HEK293T (cell line): Measurements from ENCODE around the gene PEMT.

ENCODE experiments used
- CTCF ChIA-PET: fragments of 350-600 bp; formaldehyde crosslinking; extraction: SDS; loops from one replicate; lab custom pipeline; 2021; ENCODE audit warnings: antibody characterized with exemption, inconsistent platforms; lab: Yijun Ruan, JAX
- POLR2A ChIA-PET: fragments of 350-600 bp; formaldehyde crosslinking; extraction: SDS; loops from one replicate; lab custom pipeline; 2020; ENCODE audit warnings: antibody characterized with exemption, inconsistent platforms; lab: Yijun Ruan, JAX
- DNase-seq: peaks from one replicate; pipeline ENCODE4 v3.0.0; 2012; ENCODE audit warnings: mixed read lengths; ENCODE audit errors: extremely low spot score
- ARNT ChIP-seq: fragments of 450-650 bp; IDR thresholded peaks from 2 replicates; pipeline ENCODE4 v1.6.1; 2017; ENCODE audit warnings: mild to moderate bottlenecking
- BHLHE40 ChIP-seq: fragments of 450-650 bp; IDR thresholded peaks from 2 replicates; pipeline ENCODE4 v1.6.1; 2016; ENCODE audit warnings: mild to moderate bottlenecking, moderate library complexity, borderline replicate concordance
- CTBP1 ChIP-seq: fragments of 450-650 bp; IDR thresholded peaks from 2 replicates; pipeline ENCODE4 v1.6.1; 2016; ENCODE audit warnings: borderline replicate concordance
- ELF4 ChIP-seq: fragments of 450-650 bp; IDR thresholded peaks from 2 replicates; pipeline ENCODE4 v1.6.1; 2017; ENCODE audit warnings: antibody characterized with exemption
- FOXA1 ChIP-seq: fragments of 450-650 bp; IDR thresholded peaks from 2 replicates; pipeline ENCODE4 v1.6.1; 2016; ENCODE audit warnings: mild to moderate bottlenecking
- FOXK2 ChIP-seq: fragments of 450-650 bp; IDR thresholded peaks from 2 replicates; pipeline ENCODE4 v1.6.1; 2016; ENCODE audit warnings: mild to moderate bottlenecking
- FOXM1 ChIP-seq: fragments of 450-650 bp; IDR thresholded peaks from 2 replicates; pipeline ENCODE4 v1.6.1; 2017; ENCODE audit warnings: mild to moderate bottlenecking, borderline replicate concordance
- HDGF ChIP-seq: fragments of 450-650 bp; IDR thresholded peaks from 2 replicates; pipeline ENCODE4 v1.6.1; 2017; ENCODE audit warnings: antibody characterized with exemption, borderline replicate concordance
- L3MBTL2 ChIP-seq: fragments of 450-650 bp; conservative IDR thresholded peaks from 2 replicates; pipeline ENCODE4 v1.6.1; 2016; ENCODE audit warnings: mild to moderate bottlenecking
- LEF1 ChIP-seq: fragments of 450-650 bp; IDR thresholded peaks from 2 replicates; pipeline ENCODE4 v1.6.1; 2017; ENCODE audit warnings: mild to moderate bottlenecking, borderline replicate concordance
- NFRKB ChIP-seq: fragments of 450-650 bp; IDR thresholded peaks from 2 replicates; pipeline ENCODE4 v1.6.1; 2016; ENCODE audit warnings: mild to moderate bottlenecking, moderate library complexity
- PKNOX1 ChIP-seq: fragments of 450-650 bp; IDR thresholded peaks from 2 replicates; pipeline ENCODE4 v1.6.1; 2016
- SP1 ChIP-seq: fragments of 450-650 bp; IDR thresholded peaks from 2 replicates; pipeline ENCODE4 v1.6.1; 2017
- SUZ12 ChIP-seq: fragments of 450-650 bp; IDR thresholded peaks from 2 replicates; pipeline ENCODE4 v1.6.1; 2016; ENCODE audit warnings: mild to moderate bottlenecking
- TARDBP ChIP-seq: fragments of 450-650 bp; IDR thresholded peaks from 2 replicates; pipeline ENCODE4 v1.6.1; 2016
- ZNF384 ChIP-seq: fragments of 450-650 bp; IDR thresholded peaks from 2 replicates; pipeline ENCODE4 v1.6.1; 2016

PEMT gene

GRCh38 chr17:17599965-17600364 lies 8.5 kb upstream of the PEMT start:
- POLR2A ChIA-PET = no interaction called here
- TF ChIP-seq SP1 = no peak
- TF ChIP-seq FOXA1 = no peak
- no peak for TF ChIP-seq CTBP1
- no peak for TF ChIP-seq HDGF
- TF ChIP-seq ZNF384 = no peak
- TF ChIP-seq FOXK2 = no peak
- no peak for TF ChIP-seq LEF1
- TF ChIP-seq PKNOX1 = no peak
- no peak for TF ChIP-seq BHLHE40
- no peak for TF ChIP-seq FOXM1
- no peak for TF ChIP-seq ARNT
- no peak for TF ChIP-seq L3MBTL2
- no peak for TF ChIP-seq ELF4
- no peak for TF ChIP-seq NFRKB
- no peak for TF ChIP-seq SUZ12
- TF ChIP-seq TARDBP = no peak
- DNase-seq = no peak
- CTCF ChIA-PET = interaction anchor here (1.5 kb wide), 1 partner anchor 14 kb away, joined by 3 read pairs; no protein-coding TSS in a partner anchor

- no peak for DNase-seq
- POLR2A ChIA-PET = no interaction called here
- CTCF ChIA-PET = interaction anchor here (0.6 kb wide), 1 partner anchor 36 kb away, joined by 4 read pairs; no protein-coding TSS in a partner anchor
- TF ChIP-seq CTBP1 (no peak), ELF4 (no peak), ARNT (no peak), TARDBP (no peak), L3MBTL2 (no peak), FOXK2 (no peak), LEF1 (no peak), SUZ12 (no peak)
These were observed 6.5 kb upstream of the PEMT start for GRCh38 chr17:17598003-17598402.

- DNase-seq = no peak
- CTCF ChIA-PET = no interaction called here
- POLR2A ChIA-PET = interaction anchor here (1.6 kb wide), 1 partner anchor 26 kb away, joined by 4 read pairs; no protein-coding TSS in a partner anchor
- TF ChIP-seq ARNT (no peak), SP1 (no peak), ZNF384 (no peak), CTBP1 (no peak), PKNOX1 (no peak)
These were observed 4.2 kb upstream of the PEMT start for GRCh38 chr17:17595755-17596154.

- CTCF ChIA-PET = no interaction called here
- DNase-seq = no peak
- TF ChIP-seq L3MBTL2 (no peak), FOXM1 (no peak), LEF1 (no peak), PKNOX1 (no peak), ELF4 (no peak), TARDBP (no peak), FOXA1 (no peak), ZNF384 (no peak), ARNT (no peak), BHLHE40 (no peak), NFRKB (no peak), CTBP1 (no peak), HDGF (no peak), FOXK2 (no peak), SUZ12 (no peak)
- POLR2A ChIA-PET = interaction anchor here (0.7 to 3.6 kb wide), 2 partner anchors 9 to 20 kb away, joined by 3 to 21 read pairs; no protein-coding TSS in a partner anchor
These were observed 1.7 kb upstream of the PEMT start for GRCh38 chr17:17593222-17593620.

- no peak for DNase-seq
- ChIA-PET POLR2A (interaction anchor here (0.7 to 3.6 kb wide), 18 partner anchors 9 to 245 kb away, joined by 3 to 35 read pairs (median 5); partner anchors contain the start of genes RASD1 and SREBF1), CTCF (interaction anchor here (0.5 to 3.6 kb wide), 8 partner anchors 10 to 236 kb away, joined by 3 to 16 read pairs (median 5); no protein-coding TSS in a partner anchor)
- TF ChIP-seq FOXK2 (no peak), TARDBP (no peak), FOXM1 (no peak), ELF4 (no peak), PKNOX1 (no peak), ZNF384 (no peak), CTBP1 (no peak), HDGF (no peak), SUZ12 (no peak), BHLHE40 (no peak)
These were observed 589 bp downstream of the PEMT start for GRCh38 chr17:17590883-17591354.
